T-helper 2 cell treated with Interferon-gamma antibody and Interleukin-4, amounts not matched to agents 5 μg/mL and 100 μg/mL, for 36 hours (primary cell): Measurements from ENCODE around the gene MTMR6.
A peak's percentile ranks its signal among the peaks of the same experiment; 100 is the strongest.

Experiments used
- DNase-seq: peaks from one replicate; pipeline ENCODE4 v3.0.0; 2021; ENCODE audit warnings: low spot score
- H3K27ac Mint-ChIP-seq: one replicate; pipeline ENCODE4 v1.8.0; 2021; ENCODE audit warnings: mild to moderate bottlenecking, mixed read lengths
- H3K27me3 Mint-ChIP-seq: one replicate; pipeline ENCODE4 v1.8.0; 2021; ENCODE audit warnings: low read depth, mixed read lengths
- H3K36me3 Mint-ChIP-seq: one replicate; pipeline ENCODE4 v1.8.0; 2021; ENCODE audit warnings: low read depth, mixed read lengths
- H3K4me1 Mint-ChIP-seq: one replicate; pipeline ENCODE4 v1.8.0; 2021; ENCODE audit warnings: low read depth, mixed read lengths
- H3K4me3 Mint-ChIP-seq: one replicate; pipeline ENCODE4 v1.8.0; 2022; ENCODE audit warnings: mild to moderate bottlenecking, moderate library complexity, mixed read lengths
- H3K9me3 Mint-ChIP-seq: one replicate; pipeline ENCODE4 v1.8.0; 2021; ENCODE audit warnings: mixed read lengths

The MTMR6 gene

DNA sequence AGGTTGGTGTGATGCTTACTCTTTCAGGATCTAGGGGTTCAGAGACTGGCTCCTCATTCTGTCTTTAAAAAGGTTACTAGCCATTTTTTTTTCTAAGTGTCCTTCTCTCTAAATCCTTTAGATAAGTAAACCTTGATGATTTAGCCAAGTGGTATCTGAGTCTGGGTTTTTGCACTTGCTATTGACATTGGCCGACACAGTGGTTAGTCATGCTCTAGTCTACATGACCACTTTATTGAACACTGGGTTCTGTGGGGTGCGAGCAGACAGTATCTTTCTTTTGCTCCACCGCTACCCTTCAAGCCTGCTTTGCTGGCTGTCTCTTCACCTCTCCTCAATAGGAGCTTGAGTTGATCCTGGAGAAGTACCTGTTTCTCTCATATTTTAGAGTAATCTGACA is 7.9 kb upstream of the MTMR6 start:
- H3K4me3 Mint-ChIP-seq: no peak overlapping the region
- H3K27ac Mint-ChIP-seq: no peak overlapping the region
- peaks cover 49% of the 10 kb centered on the region for H3K27me3 Mint-ChIP-seq
- DNase-seq: no peak
- peaks cover 5% of the 10 kb centered on the region for H3K4me1 Mint-ChIP-seq
- no peaks in the 10 kb centered on the region for H3K9me3 Mint-ChIP-seq
- no peaks in the 10 kb centered on the region for H3K36me3 Mint-ChIP-seq

GRCh38 chr13:25292301-25292700 is 5.0 kb upstream of the MTMR6 start:
- no peaks in the 10 kb centered on the region for H3K9me3 Mint-ChIP-seq
- no peaks in the 10 kb centered on the region for H3K36me3 Mint-ChIP-seq
- DNase-seq: no peak
- peaks cover 46% of the 10 kb centered on the region for H3K27me3 Mint-ChIP-seq
- peaks cover 14% of the 10 kb centered on the region for H3K4me1 Mint-ChIP-seq
- peak overlapping the region; percentile 15 for H3K27ac Mint-ChIP-seq
- no peak overlapping the region for H3K4me3 Mint-ChIP-seq

- no peak overlapping the region for H3K27ac Mint-ChIP-seq
- DNase-seq: no peak
- H3K4me1 Mint-ChIP-seq: peaks cover 14% of the 10 kb centered on the region
- H3K9me3 Mint-ChIP-seq: no peaks in the 10 kb centered on the region
- H3K36me3 Mint-ChIP-seq: no peaks in the 10 kb centered on the region
- H3K27me3 Mint-ChIP-seq: peaks cover 40% of the 10 kb centered on the region
- no peak overlapping the region for H3K4me3 Mint-ChIP-seq
Measured at GRCh38 chr13:25291691-25292090, 4.4 kb upstream of the MTMR6 start.

- Mint-ChIP-seq H3K9me3 (no peaks in the 10 kb centered on the region), H3K4me3 (no peak overlapping the region), H3K4me1 (peaks cover 26% of the 10 kb centered on the region), H3K36me3 (peaks cover 11% of the 10 kb centered on the region), H3K27me3 (peaks cover 19% of the 10 kb centered on the region), H3K27ac (no peak overlapping the region)
- no peak for DNase-seq
Measured at GRCh38 chr13:25288966-25289365, 1.7 kb upstream of the MTMR6 start.

- H3K4me1 Mint-ChIP-seq: peaks cover 37% of the 10 kb centered on the region
Measured at GRCh38 chr13:25286308-25286968, 850 bp downstream of the MTMR6 start.

GRCh38 chr13:25281935-25282332 is 5.4 kb downstream of the MTMR6 start:
- no peak for DNase-seq
- Mint-ChIP-seq H3K4me1 (peaks cover 48% of the 10 kb centered on the region), H3K27ac (peak overlapping the region; percentile 13), H3K4me3 (no peak overlapping the region), H3K36me3 (peaks cover 31% of the 10 kb centered on the region), H3K27me3 (no peaks in the 10 kb centered on the region), H3K9me3 (no peaks in the 10 kb centered on the region)

More at GRCh38 chr13:25286308-25286968, 850 bp downstream of the MTMR6 start:
- H3K36me3 Mint-ChIP-seq: peaks cover 22% of the 10 kb centered on the region
- peaks cover 17% of the 10 kb centered on the region for H3K27me3 Mint-ChIP-seq
- H3K9me3 Mint-ChIP-seq: no peaks in the 10 kb centered on the region
- H3K27ac Mint-ChIP-seq: peak overlapping the region; percentile 98
- peak overlapping the region; percentile 97 for H3K4me3 Mint-ChIP-seq
- peak; percentile 12 for DNase-seq

- Mint-ChIP-seq H3K36me3 (peaks cover 28% of the 10 kb centered on the region), H3K4me1 (peaks cover 50% of the 10 kb centered on the region), H3K27ac (peak overlapping the region; percentile 13), H3K4me3 (no peak overlapping the region), H3K9me3 (no peaks in the 10 kb centered on the region), H3K27me3 (no peaks in the 10 kb centered on the region)
- peak; percentile 19 for DNase-seq
Measured at GRCh38 chr13:25281193-25281934, 5.9 kb downstream of the MTMR6 start.

DNA sequence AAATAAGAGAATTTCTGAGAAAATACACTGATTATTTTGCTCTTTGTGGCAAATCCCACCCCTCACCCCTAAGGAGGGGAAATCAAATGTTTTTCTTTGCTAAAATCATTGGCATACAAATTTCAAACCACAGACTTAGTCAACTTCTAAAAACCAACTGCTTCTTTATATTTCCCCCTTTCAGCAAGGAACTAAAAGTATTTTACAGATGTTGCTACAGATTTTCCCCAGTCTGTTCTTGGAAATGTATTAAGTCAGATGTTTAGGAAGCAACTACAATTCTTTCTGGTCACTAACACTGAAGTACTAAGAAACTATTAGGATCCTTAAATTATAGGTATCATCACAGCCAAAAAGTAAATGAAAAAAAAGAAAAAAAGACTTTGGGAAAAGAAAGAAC is 6.9 kb downstream of the MTMR6 start:
- no peaks in the 10 kb centered on the region for H3K9me3 Mint-ChIP-seq

GRCh38 chr13:25276748-25277147 is 10.5 kb downstream of the MTMR6 start:
- Mint-ChIP-seq H3K27me3 (no peaks in the 10 kb centered on the region), H3K36me3 (peaks cover 20% of the 10 kb centered on the region), H3K9me3 (no peaks in the 10 kb centered on the region), H3K27ac (no peak overlapping the region), H3K4me1 (peaks cover 28% of the 10 kb centered on the region), H3K4me3 (no peak overlapping the region)
- peak; percentile 23 for DNase-seq

More for the DNA sequence above, 6.9 kb downstream of the MTMR6 start:
- H3K27ac Mint-ChIP-seq: no peak overlapping the region
- peaks cover 46% of the 10 kb centered on the region for H3K4me1 Mint-ChIP-seq
- peaks cover 23% of the 10 kb centered on the region for H3K36me3 Mint-ChIP-seq
- no peak overlapping the region for H3K4me3 Mint-ChIP-seq
- H3K27me3 Mint-ChIP-seq: no peaks in the 10 kb centered on the region
- no peak for DNase-seq

DNA sequence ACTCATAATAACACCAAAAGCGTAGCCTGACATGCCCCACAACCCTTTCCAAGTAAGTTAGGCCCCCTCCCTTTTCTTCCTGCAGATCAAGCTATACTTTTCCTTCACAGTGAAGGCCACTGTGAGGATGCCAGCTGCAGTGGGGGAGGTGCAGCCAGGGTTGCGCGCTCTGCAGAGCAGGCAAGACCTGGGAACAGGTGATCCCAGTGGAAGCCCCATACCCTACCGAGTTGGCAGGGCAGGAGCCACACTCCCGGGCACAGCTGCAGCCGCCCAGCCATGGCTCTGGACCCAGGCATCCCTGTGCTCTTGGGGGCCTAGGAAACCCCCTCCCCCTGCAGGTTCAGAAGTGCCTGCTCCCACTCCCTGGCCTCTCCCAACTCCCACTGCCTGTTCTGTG is 18.7 kb downstream of the MTMR6 start:
- H3K4me3 Mint-ChIP-seq: no peak overlapping the region
- H3K27ac Mint-ChIP-seq: no peak overlapping the region
- DNase-seq: no peak
- H3K36me3 Mint-ChIP-seq: peaks cover 30% of the 10 kb centered on the region
- no peaks in the 10 kb centered on the region for H3K9me3 Mint-ChIP-seq
- peaks cover 5% of the 10 kb centered on the region for H3K4me1 Mint-ChIP-seq
- no peaks in the 10 kb centered on the region for H3K27me3 Mint-ChIP-seq

DNA sequence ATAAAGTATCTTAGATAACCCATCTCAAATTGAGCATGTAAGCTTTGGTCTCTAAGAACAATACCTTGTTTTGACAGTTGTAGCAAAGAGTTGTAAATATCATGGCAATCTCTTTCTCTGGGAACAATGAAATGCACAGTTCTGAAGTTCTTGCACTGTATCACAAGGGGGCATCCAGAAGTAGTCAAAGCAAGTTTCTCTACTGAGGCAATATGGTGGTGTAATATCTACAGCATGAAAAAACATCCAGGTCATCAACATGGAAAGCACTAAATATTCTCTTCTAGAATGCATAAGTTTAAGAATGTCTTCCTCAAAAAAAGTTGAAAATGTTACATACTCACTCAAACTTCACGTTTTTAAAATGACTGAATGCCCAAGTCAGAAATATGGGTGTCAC is 19.6 kb downstream of the MTMR6 start:
- no peak for DNase-seq

DNA sequence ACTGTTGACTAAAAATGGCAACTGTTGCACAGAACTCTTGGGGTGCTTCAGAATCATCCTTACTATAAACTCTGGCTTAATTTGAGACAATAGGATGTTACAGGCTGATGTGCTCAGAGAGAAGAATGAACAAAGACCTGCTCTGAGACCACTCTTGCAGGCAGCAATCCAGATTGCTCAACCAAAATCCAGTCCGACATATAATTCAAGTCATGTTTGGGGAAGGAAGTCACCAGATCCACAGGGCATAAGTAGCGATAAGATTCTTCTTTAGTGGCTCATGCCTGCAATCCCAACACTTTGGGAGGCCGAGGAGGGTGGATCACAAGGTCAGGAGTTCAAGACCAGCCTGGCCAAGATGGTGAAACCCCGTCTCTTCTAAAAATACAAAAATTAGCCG is 20.6 kb downstream of the MTMR6 start:
- H3K27me3 Mint-ChIP-seq: no peaks in the 10 kb centered on the region
- H3K27ac Mint-ChIP-seq: no peak overlapping the region
- peaks cover 35% of the 10 kb centered on the region for H3K36me3 Mint-ChIP-seq
- H3K4me3 Mint-ChIP-seq: no peak overlapping the region
- H3K4me1 Mint-ChIP-seq: peaks cover 5% of the 10 kb centered on the region
- H3K9me3 Mint-ChIP-seq: no peaks in the 10 kb centered on the region
- DNase-seq: no peak

More for the DNA sequence above, 19.6 kb downstream of the MTMR6 start:
- Mint-ChIP-seq H3K27me3 (no peaks in the 10 kb centered on the region), H3K9me3 (no peaks in the 10 kb centered on the region), H3K4me1 (peaks cover 5% of the 10 kb centered on the region), H3K4me3 (no peak overlapping the region), H3K27ac (no peak overlapping the region), H3K36me3 (peaks cover 36% of the 10 kb centered on the region)

DNA sequence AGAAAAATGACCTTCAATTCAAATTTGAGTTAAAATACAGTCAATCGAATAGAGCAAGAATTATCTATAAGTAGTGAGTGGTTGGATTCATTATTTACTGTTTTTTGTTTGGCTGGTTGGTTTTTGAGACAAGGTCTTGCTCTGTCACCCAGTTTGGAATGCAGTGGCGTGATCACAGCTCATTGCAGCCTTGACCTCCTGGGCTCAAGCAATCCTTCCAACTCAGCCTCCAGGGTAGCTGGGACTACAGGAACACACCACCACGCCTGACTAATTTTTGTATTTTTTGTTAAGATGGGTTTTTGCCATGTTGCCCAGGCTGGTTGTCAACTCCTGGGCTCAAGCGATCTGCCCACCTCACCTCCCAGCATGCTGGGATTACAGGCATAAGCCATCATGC is 25.0 kb downstream of the MTMR6 start:
- no peaks in the 10 kb centered on the region for H3K9me3 Mint-ChIP-seq
- no peak overlapping the region for H3K27ac Mint-ChIP-seq
- H3K4me1 Mint-ChIP-seq: no peaks in the 10 kb centered on the region
- no peak overlapping the region for H3K4me3 Mint-ChIP-seq
- no peak for DNase-seq
- H3K27me3 Mint-ChIP-seq: no peaks in the 10 kb centered on the region
- H3K36me3 Mint-ChIP-seq: peaks cover 31% of the 10 kb centered on the region

- no peak overlapping the region for H3K27ac Mint-ChIP-seq
- H3K4me1 Mint-ChIP-seq: no peaks in the 10 kb centered on the region
- H3K36me3 Mint-ChIP-seq: peaks cover 52% of the 10 kb centered on the region
- no peaks in the 10 kb centered on the region for H3K9me3 Mint-ChIP-seq
- H3K27me3 Mint-ChIP-seq: no peaks in the 10 kb centered on the region
- H3K4me3 Mint-ChIP-seq: no peak overlapping the region
- DNase-seq: no peak
Measured at GRCh38 chr13:25253702-25254101, 33.6 kb downstream of the MTMR6 start.
